ENCODE data around the gene NKRF.

Gene NKRF

GRCh38 chrX:119635799-119636198, 29.6 kb upstream of the NKRF start:
- no peak overlapping the region for H3K4me3 ChIP-seq (ENCODE audit: low read depth, low read length)
- DNase-seq (ENCODE audit: low read depth) = no peak
- TF ChIP-seq MYC (IDR thresholded peaks at IDR 0.05; ENCODE audit: low read depth, low read length) (no peak), POLR2A (IDR thresholded peaks at IDR 0.05; ENCODE audit: extremely low read depth, insufficient read length) (no peak), CTCF (IDR thresholded peaks at IDR 0.05; ENCODE audit: low read depth, low read length) (no peak)
- TF ChIP-seq, protein P1, sequence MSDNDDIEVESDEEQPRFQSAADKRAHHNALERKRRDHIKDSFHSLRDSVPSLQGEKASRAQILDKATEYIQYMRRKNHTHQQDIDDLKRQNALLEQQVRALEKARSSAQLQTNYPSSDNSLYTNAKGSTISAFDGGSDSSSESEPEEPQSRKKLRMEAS (IDR thresholded peaks at IDR 0.05; ENCODE audit: low read depth, low read length) = no peak

DNA sequence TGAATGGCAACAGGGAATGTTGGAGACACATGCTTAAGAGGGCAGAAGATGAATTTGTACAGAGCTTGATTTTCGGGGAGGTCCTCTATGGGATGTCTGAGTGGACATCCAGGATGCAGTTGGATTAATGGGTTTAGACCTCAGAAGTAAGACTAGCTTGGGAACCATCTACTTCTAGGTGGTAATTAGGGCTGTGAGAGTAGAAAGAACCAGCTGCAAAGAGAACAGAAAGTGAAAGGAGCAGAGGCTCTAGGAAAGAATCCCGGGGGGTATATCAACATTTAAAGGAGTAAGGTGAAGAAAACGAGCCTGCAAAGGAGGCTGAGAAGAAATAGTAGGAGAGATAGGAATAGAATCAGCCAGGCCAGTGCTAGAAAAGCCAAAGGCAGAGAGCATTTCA, 29.0 kb upstream of the NKRF start:
- TF ChIP-seq, protein P1 (IDR thresholded peaks at IDR 0.05; ENCODE audit: low read depth, low read length) = no peak
- TF ChIP-seq MYC (IDR thresholded peaks at IDR 0.05; ENCODE audit: low read depth, low read length) (no peak), POLR2A (IDR thresholded peaks at IDR 0.05; ENCODE audit: extremely low read depth, insufficient read length) (no peak), CTCF (IDR thresholded peaks at IDR 0.05; ENCODE audit: low read depth, low read length) (no peak)

DNA sequence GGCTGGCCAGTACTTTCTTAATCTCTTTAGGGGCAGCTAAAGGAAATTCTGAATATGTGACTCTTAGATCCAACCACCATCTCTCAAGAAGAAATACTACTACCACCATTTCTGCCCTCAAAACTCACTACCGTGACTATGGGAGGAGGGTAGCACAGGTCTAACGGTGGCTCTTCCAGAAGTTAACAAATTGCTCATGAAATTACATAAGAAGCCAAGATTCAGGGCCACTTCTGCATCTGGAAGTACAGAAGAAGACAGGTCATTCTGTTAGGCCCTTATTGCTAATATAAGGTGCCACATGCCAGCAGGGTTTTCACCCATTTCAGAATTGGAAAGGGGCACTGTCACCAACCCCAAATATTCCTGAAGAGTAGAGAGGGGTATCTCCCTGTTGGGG, 19.6 kb upstream of the NKRF start:
- DNase-seq (ENCODE audit: low read depth) = no peak
- no peak for TF ChIP-seq MYC (IDR thresholded peaks at IDR 0.05; ENCODE audit: low read depth, low read length)
- no peak for TF ChIP-seq POLR2A (IDR thresholded peaks at IDR 0.05; ENCODE audit: extremely low read depth, insufficient read length)
- TF ChIP-seq, protein P1 (IDR thresholded peaks at IDR 0.05; ENCODE audit: low read depth, low read length) = no peak
- TF ChIP-seq CTCF (IDR thresholded peaks at IDR 0.05; ENCODE audit: low read depth, low read length) = no peak
- H3K4me3 ChIP-seq (ENCODE audit: low read depth, low read length) = no peak overlapping the region

More for the DNA sequence above, 29.0 kb upstream of the NKRF start:
- no peak overlapping the region for H3K4me3 ChIP-seq (ENCODE audit: low read depth, low read length)
- DNase-seq (ENCODE audit: low read depth) = no peak

DNA sequence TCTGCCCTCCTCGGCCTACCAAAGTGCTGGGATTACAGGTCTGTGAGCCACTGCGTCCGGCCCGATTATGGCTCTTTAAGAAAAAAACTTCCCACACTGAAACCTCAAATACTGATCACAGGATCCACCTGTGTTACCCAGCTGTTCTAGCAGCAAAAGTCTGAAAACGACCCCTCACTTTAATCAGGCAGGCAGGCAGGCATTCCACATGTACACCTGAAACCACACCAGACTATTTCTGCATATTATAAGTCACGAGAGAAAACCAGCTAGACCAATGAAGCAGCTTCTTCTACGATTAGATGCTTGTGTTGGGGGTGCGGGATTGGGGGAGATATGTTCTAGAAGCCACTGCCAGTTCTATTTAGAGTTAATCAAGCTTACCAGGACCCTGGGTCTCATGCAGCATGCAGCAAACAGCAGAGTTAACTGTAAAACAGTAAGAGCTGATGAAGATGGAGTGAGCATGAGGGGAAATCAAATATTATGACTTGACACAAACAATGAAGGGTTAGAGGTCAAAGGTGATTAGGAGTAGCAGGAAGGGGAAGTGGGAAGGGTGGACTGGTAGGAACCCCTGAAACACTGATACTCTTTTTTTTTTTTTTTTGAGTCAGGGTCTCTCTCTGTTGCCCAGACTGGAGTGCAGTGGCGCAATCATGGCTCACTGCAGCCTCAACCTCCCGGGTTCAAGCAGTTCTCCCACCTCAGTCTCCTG, 18.9 kb upstream of the NKRF start:
- TF ChIP-seq MYC (IDR thresholded peaks at IDR 0.05; ENCODE audit: low read depth, low read length) = no peak
- TF ChIP-seq, protein P1 (IDR thresholded peaks at IDR 0.05; ENCODE audit: low read depth, low read length) = no peak
- TF ChIP-seq POLR2A (IDR thresholded peaks at IDR 0.05; ENCODE audit: extremely low read depth, insufficient read length) = no peak
- H3K4me3 ChIP-seq (ENCODE audit: low read depth, low read length) = no peak overlapping the region
- DNase-seq (ENCODE audit: low read depth) = no peak

GRCh38 chrX:119624417-119624816, 18.2 kb upstream of the NKRF start:
- no peak for DNase-seq (ENCODE audit: low read depth)
- no peak overlapping the region for H3K4me3 ChIP-seq (ENCODE audit: low read depth, low read length)
- TF ChIP-seq CTCF (IDR thresholded peaks at IDR 0.05; ENCODE audit: low read depth, low read length) (no peak), MYC (IDR thresholded peaks at IDR 0.05; ENCODE audit: low read depth, low read length) (no peak), POLR2A (IDR thresholded peaks at IDR 0.05; ENCODE audit: extremely low read depth, insufficient read length) (no peak)
- TF ChIP-seq, protein P1 (IDR thresholded peaks at IDR 0.05; ENCODE audit: low read depth, low read length) = no peak

Data from NB4 (cell line).